ENCODE measurements around the gene BICD2.

BICD2 gene

DNA sequence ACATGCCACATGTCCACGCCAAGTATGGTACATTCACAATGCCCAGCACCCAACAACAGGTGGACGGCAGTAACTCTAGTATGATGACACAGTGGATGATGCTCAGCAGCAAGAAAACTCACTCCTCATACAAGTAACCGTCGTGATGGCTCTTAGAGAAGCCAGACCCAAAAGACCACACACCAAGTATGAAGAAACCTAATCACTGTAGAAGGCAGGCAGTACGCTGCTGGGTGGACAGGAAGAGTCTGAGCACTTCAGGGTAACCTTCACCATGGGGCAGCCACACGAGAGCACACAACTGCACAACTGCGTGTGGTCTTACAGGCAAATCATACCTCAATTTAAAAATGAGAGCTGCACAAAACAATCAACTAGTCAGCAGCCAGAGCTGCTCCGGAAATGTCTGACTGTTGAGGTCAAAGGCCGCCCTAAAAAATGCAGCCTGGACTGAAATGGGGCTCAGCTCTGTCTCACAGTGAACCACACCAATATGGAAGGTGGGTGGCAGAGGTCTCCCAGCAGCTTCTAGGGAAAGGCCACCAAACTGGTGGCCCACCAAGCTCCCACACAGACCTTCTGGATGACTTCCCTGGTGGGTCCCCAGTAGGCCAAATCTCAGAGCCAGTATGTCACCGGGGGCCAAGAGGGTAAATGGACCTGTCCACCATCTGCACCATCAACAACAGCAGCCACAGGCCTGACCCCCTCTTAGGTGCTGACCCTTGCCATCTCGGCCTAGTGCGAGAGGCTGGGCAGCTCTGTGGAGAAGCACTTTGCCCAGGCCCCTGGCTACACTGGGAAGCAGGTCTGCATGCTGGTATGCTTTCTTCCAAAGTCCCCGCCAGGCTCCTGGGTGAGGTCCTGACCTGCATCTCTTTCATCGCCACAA lies 17.8 kb downstream of the BICD2 start:
- DNase-seq = no peak

DNA sequence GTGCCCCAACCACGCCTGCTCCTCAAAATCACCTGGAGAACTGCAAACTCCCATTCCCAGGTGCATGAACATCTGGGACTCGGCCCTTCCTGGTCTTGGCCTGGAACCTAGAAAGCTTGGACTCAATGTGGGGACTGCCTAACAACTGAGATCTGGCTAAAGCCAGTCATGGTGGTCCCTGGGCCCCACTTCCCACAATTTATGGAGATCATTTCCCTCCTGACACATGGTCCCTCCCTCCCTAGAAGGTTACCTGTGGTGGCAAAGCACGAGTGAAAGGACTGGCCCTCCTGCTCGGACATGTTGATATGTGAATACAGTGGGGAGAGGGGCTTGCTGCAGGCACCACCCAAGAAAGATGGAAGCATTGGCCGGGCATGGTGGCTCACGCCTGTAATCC lies 18.8 kb downstream of the BICD2 start:
- no peak for DNase-seq

- DNase-seq = no peak
These were observed 19.3 kb downstream of the BICD2 start for GRCh38 chr9:92745331-92745730.

- no peak for DNase-seq
These were observed 23.7 kb downstream of the BICD2 start for GRCh38 chr9:92740969-92741368.

DNA sequence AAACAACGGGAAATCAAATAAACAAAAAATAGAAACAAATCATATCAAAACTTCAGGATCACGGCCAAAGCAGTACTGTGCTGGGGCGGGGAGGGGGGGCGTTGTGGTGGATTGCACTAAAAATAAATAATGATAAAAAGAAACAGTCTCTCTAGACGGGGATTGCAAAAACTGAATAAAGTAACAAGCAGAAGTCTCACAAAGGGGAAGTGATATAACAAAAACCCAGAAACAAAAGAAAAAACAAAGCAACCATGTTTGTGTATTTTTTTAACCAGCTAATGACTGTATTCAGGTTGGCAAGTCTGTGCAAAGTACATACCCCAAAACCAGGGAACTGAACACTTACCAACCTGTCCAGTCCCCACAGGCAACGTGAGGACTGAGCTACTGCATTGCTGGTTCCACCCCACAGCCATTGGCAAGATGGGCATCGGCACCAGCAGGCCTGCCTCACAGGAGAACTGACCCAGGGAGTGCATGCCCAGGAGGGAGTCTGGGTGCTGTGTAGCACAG lies 24.1 kb downstream of the BICD2 start:
- no peak for DNase-seq

- no peak for DNase-seq
These were observed 24.6 kb downstream of the BICD2 start for GRCh38 chr9:92740009-92740408.

GRCh38 chr9:92739346-92739970 lies 25.2 kb downstream of the BICD2 start:
- DNase-seq = no peak

DNA sequence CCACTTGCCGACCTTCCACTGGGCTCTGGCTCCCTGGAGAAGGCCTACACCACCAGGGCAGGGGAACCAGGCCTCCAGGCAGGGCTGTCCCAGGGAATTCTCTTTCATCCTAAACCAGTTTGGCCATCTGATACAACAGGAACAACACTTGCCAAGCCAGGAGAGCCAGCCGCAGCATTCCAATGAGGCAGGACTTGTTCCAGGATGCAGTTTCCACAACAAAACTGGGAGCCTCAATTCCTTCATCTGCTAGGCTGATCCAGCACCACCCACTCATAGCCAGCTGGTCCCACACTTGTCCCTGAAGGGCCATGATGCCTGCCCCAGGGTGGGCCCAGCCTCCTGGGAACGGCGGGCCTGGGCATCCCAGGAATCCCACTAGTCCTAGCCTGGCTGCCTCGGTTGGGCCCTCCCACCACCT lies 26.0 kb downstream of the BICD2 start:
- no peak for DNase-seq

DNA sequence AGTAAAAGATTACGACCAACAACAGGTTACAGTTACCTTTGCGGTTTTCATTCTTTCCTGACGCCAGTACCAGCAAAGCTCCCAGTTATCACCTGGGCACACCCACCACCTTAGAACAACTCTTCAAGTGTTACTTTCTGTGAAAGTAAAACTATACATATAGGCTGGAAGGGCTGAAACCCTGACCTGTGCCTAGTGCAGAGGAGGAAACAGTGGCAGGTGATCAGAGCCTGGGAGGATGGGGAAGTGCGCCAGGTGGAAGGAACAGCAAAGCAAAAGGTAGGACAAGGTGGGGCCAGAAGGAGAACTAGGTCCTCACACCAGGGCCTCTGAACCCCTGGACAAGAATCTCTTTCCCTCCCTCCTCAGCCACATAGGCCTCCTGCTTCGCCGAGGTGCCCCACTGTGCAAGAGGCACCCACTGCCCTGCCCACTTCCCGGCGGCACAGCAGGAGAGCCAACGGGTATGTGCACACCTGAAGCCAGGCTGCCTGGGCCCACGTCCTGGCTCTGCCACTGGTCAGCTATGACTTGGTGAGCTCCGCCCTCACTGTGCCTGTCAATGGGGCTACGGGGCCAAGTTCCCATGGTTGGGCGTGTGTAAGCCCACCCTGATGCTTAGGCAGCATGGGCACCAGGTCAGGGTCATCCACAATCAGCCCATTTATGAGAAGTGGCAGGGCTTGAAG lies 26.9 kb downstream of the BICD2 start:
- no peak for DNase-seq

GRCh38 chr9:92737216-92737606 lies 27.4 kb downstream of the BICD2 start:
- no peak for DNase-seq

DNA sequence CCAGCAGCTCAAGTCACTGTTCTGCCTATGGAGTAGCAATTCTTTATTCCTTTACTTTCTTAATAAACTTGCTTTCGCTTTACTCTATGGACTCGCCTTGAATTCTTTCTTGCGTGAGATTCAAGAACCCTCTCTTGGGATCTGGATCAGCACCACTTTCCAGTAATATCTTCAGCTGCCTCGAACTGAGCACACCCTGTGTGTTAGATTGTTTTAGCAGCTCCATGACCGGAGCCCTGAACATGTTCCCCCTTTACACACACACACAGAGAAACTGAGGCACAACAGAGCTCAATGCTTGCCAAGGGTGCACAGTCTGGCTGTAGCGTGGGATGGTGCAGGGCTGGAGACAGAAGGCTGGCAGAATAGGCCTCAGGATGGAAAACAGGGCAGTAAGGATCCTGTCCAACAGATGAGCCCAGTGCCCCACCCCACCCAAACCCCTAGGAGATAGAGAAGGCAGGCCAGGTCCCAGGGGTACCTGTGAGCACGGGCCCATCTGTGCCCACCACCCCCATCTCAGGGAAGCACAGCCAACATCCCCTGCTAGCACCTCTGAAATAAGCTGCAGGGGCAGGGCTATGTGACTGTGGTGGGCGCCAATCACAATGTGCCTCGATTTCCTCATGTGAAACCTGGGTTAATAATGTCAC lies 27.9 kb downstream of the BICD2 start:
- no peak for DNase-seq

- no peak for DNase-seq
These were observed 28.7 kb downstream of the BICD2 start for GRCh38 chr9:92735636-92736562.

DNA sequence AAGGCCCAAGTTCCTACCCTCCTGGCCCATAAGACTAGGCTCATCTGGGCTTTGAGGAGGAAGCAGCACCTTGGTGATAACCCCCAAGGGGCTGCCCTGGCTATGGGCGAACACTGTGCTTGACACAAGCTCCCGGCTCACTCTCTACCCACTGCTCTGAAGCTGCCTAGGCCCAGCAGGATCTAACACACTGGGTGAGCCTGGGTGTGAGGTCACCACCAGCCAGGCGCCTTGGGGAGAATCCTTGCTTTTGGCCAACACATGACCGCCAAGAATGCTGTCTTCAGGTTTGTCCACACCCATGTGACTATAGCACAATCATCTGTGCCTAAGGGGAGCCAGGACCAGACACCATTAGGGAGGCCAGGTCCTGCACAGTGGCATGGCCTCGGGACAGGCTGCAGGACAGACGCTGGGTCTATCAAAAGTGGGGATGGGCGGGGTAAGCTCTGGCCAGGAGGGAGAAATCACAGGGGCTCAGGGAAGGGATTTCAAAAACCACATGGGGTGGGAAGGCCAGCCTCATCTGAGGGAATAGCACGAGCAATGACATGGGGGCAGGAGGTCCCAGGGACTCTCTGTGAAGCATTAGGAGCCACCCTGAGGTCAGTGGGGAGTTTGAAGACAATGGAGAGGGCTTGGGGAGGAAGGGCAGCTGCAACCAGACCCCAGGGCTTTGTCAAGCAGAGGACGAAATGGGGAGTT lies 29.6 kb downstream of the BICD2 start:
- DNase-seq = no peak

DNA sequence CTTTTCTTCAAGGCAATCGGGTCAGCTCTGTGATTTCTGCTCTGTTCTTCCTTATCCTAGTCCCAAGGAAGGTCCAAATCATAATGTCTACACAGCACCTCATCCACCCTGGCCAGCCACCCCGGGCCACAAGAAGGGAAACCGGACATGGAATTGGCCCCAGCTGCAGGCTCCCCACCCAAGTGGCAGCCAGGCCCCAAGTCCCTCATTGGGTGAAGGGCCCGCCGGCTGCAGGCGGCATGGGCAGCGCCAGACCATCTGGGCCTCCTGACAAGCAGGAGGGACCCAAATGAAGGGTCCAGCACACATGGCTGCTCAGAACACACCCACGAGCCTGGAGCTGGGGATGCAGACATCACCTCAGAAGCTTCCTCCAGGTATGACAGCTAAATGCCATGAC lies 33.7 kb downstream of the BICD2 start:
- DNase-seq = no peak

DNA sequence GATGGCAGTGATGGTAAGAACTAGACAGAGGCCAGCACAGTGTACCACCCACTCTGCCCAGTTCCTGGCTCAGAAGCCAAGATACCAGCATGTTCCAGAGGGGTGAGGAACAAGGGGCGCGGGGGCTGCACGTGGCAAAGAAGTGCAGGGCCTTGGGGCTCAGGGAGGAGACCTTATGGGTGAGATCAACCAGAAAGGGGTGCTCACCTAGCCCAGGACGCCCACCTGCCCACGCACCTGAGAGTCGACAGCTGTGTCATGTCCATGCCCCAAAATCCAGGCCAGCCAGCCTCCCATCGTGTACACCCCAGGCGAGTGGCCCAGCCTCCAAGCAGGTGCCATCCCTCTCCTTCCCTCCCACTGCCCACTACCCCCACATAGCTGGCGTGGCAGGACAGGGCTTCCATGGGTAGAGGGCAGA lies 34.9 kb downstream of the BICD2 start:
- no peak for DNase-seq

DNA sequence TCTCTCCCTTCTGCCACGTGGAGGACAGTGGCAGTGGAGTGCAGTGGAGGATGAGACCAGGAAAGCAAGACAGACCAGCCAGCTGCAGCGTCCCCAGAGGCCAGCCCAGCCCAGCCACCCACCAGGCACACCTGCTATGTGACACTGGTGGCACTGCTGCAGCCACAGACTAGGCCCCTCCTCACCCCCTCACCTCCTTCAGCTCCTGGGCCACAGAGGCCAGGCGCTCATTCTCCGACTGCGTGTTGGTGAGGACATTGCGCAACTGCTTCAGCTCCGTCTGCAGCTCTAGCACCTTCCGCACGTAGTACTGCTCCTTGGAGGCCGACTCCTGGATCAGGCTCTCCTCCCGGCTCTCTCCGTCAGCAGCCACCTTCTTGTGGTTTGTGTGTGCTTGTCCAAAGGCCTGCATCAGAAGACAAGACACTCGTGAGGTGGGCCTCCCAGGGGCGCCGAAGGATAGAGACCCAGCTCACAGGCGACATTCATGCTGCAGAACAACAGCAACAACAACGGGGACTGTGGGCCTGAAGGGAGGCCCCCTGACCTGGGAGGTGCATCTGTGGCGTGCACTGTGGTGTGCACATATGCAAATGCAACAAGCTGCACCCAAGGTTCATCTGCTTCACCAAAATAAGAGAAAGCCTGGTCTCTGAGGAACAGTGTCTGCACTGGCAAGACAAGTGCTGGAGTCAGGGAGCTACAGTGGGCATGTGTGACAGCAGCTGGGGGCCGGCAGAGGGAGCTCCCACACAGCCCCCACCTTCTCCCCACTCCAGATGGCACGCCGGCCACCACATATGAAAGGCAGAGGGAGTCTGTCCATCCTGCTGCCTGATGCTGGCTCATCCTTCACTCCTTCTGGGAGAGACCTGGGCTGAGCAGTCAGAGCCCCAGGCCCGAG lies 35.5 kb downstream of the BICD2 start:
- no peak for DNase-seq

GRCh38 chr9:92727716-92728700 lies 36.6 kb downstream of the BICD2 start:
- DNase-seq = no peak

DNA sequence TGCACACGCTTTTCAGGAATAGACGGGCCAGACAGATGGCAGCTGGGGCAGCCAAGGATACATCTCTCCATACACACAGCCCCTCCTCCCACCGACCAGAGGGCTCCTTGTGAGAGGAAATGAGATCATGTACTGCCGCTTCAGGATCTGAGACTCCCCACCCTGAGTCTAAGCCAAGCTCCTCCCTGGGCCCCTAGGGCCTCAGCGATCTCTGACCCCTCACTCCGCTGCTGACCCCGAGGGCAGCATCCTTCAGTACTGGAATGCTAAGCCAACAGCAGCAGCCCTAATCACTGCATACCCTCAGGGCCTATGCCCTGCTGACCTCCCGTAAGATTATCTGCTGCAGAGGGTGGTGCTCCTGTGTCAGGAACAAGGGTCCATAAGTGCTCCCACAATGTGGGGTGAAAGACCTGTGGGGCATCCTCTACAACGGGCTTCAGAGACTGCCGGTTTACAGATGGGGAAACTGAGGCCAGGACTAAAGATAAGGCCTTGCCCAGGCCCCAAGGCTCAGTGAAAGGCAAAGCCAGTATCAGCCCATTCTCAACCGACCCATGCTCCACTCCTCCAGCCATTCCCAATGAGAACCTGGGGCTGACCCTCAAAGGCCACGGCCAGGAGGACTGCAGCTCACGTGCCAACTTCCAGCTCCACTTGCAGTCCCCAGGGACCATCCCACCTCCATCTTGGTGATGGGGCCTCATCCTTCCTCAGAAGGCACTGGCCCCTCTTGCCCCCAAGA lies 37.5 kb downstream of the BICD2 start:
- no peak for DNase-seq
